Osteoblast (primary cell): ENCODE data around the gene ZNF575. TPM values are rescaled to one million over a fixed set of nuclear protein-coding genes. Genes with fewer than 3 reads are reported as not detected.

ENCODE experiments used
- DNase-seq: peaks from one replicate; pipeline ENCODE4 v3.0.0; 2011; ENCODE audit warnings: low spot score, mixed read lengths; ENCODE audit not compliant: insufficient read length; ENCODE audit errors: missing footprints
- H2AFZ ChIP-seq: 2 replicates; pipeline ENCODE4 v1.6.0; 2011; ENCODE audit warnings: mild to moderate bottlenecking, low read length
- H3K27ac ChIP-seq: 2 replicates; pipeline ENCODE4 v1.5.1; 2011; ENCODE audit warnings: mild to moderate bottlenecking, low read depth, low read length, moderate library complexity
- H3K27me3 ChIP-seq: 2 replicates; pipeline ENCODE4 v1.6.0; 2012; ENCODE audit warnings: mild to moderate bottlenecking, control low read depth, inconsistent platforms, low read length, moderate library complexity; ENCODE audit not compliant: insufficient read depth
- H3K36me3 ChIP-seq: 2 replicates; pipeline ENCODE4 v1.5.1; 2011; ENCODE audit warnings: mild to moderate bottlenecking, low read length, control low read depth, moderate library complexity; ENCODE audit not compliant: insufficient read depth
- H3K4me1 ChIP-seq: 2 replicates; pipeline ENCODE4 v1.5.1; 2011; ENCODE audit warnings: mild to moderate bottlenecking, low read length, control low read depth, moderate library complexity; ENCODE audit not compliant: insufficient read depth
- H3K4me2 ChIP-seq: 2 replicates; pipeline ENCODE4 v1.6.0; 2011; ENCODE audit warnings: mild to moderate bottlenecking, low read length; ENCODE audit not compliant: insufficient read depth
- H3K4me3 ChIP-seq: fragments of 200-600 bp; sonication (generic); 3 replicates; pipeline ENCODE4 v1.5.1; 2012; ENCODE audit warnings: mild to moderate bottlenecking, low read length, inconsistent platforms; ENCODE audit not compliant: insufficient read depth
- H3K79me2 ChIP-seq: 2 replicates; pipeline ENCODE4 v1.6.0; 2012; ENCODE audit warnings: mild to moderate bottlenecking, low read length, control low read depth, inconsistent platforms; ENCODE audit not compliant: insufficient read depth
- H3K9me3 ChIP-seq: 2 replicates; pipeline ENCODE4 v1.5.1; 2011; ENCODE audit warnings: low read depth, low read length, control low read depth
- H4K20me1 ChIP-seq: 2 replicates; pipeline ENCODE4 v1.6.0; 2012; ENCODE audit warnings: mild to moderate bottlenecking, low read length, control low read depth; ENCODE audit not compliant: insufficient read depth
- total RNA-seq: library from RNA; depleted of rRNA; stranded (reverse); fragments of >200 nt; gene quantifications from 2 replicates; pipeline ENCODE4 v1.2.3, GENCODE V29; 2012
- TF ChIP-seq, protein P1 (sequence below): IDR thresholded peaks from 2 replicates; pipeline ENCODE4 v1.5.1; 2011; ENCODE audit warnings: mild to moderate bottlenecking, low read depth, low read length, moderate library complexity; ENCODE audit errors: extremely low read depth

ZNF575 gene
- total RNA-seq, 1 donor, result 0.72 TPM

GRCh38 chr19:43504426-43505185 is 28.4 kb upstream of the ZNF575 start, which contains the start of gene PHLDB3:
Gene PHLDB3, minus strand, starts transcription at chr19:43504746. Its CDS starts 628 bp downstream, at chr19:43504118.
- H3K27ac ChIP-seq, result peak within 1 kb of the TSS; percentile 65
- no peaks in the 10 kb centered on the region for H3K27me3 ChIP-seq
- peak within 1 kb of the TSS; percentile 94 for H3K4me3 ChIP-seq
- peaks cover 16% of the 10 kb centered on the region for H3K4me1 ChIP-seq
- peak within 1 kb of the TSS; percentile 97 for H2AFZ ChIP-seq
- TF ChIP-seq, protein P1, sequence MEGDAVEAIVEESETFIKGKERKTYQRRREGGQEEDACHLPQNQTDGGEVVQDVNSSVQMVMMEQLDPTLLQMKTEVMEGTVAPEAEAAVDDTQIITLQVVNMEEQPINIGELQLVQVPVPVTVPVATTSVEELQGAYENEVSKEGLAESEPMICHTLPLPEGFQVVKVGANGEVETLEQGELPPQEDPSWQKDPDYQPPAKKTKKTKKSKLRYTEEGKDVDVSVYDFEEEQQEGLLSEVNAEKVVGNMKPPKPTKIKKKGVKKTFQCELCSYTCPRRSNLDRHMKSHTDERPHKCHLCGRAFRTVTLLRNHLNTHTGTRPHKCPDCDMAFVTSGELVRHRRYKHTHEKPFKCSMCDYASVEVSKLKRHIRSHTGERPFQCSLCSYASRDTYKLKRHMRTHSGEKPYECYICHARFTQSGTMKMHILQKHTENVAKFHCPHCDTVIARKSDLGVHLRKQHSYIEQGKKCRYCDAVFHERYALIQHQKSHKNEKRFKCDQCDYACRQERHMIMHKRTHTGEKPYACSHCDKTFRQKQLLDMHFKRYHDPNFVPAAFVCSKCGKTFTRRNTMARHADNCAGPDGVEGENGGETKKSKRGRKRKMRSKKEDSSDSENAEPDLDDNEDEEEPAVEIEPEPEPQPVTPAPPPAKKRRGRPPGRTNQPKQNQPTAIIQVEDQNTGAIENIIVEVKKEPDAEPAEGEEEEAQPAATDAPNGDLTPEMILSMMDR, result no peak
- no peaks in the 10 kb centered on the region for H3K9me3 ChIP-seq
- H3K36me3 ChIP-seq, result peaks cover 12% of the 10 kb centered on the region
- H3K79me2 ChIP-seq, result no peaks in the 10 kb centered on the region
- H3K4me2 ChIP-seq, result peak within 1 kb of the TSS; percentile 96
- peak; percentile 87 for DNase-seq
- H4K20me1 ChIP-seq, result no peaks in the 10 kb centered on the region

GRCh38 chr19:43505186-43505456 is 27.9 kb upstream of the ZNF575 start:
- Histone ChIP-seq H3K36me3 (peaks cover 16% of the 10 kb centered on the region), H3K4me3 (peak overlapping the region; percentile 94), H2AFZ (no peak overlapping the region), H3K9me3 (no peaks in the 10 kb centered on the region), H3K4me2 (peak overlapping the region; percentile 96), H4K20me1 (no peaks in the 10 kb centered on the region), H3K4me1 (peaks cover 16% of the 10 kb centered on the region), H3K27me3 (no peaks in the 10 kb centered on the region), H3K27ac (no peak overlapping the region), H3K79me2 (no peaks in the 10 kb centered on the region)
- TF ChIP-seq, protein P1, result no peak
- no peak for DNase-seq

DNA sequence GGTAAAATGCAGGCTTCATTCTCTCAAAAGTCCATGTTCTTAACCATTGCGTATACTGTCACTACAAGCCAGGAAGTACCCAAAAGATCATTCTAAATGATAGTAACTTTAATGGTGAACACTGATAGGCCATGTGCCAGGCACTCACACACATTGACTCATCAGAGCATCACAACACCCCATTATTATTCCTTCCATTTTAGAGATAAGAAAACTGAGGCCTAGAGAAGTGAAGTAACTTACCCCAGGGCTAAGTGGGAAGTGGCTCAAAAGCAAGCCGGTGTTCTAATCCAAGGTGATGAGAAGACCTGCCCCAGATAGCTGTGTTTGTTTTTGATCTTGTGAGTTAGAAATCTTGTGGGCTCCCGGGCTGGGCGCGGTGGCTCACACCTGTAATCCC is 27.0 kb upstream of the ZNF575 start:
- TF ChIP-seq, protein P1, result no peak
- no peak overlapping the region for H3K4me3 ChIP-seq

DNA sequence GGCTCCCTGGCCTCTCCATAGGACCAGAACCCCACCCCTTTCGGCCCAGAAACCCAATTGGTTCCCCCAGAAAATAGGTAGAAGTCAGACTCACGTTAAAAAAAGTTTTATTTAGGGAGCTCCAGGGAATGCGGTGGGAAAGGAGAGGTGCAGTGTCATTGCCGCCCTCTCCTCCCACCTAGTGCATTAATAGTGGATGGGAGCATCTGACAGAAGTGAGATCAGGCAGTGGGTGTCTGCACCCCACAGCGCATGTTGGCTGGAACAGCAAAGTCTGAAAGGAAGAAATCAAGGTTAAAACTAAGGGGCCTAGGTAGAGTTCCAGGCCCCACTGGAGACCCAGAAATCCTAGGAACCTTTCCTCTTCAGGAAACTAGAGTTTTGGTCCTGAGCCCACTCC is 26.4 kb upstream of the ZNF575 start:
- DNase-seq, result peak; percentile 29
- Histone ChIP-seq H3K36me3 (peaks cover 26% of the 10 kb centered on the region), H3K27me3 (no peaks in the 10 kb centered on the region), H3K27ac (no peak overlapping the region), H3K9me3 (no peaks in the 10 kb centered on the region), H3K4me2 (no peak overlapping the region), H4K20me1 (no peaks in the 10 kb centered on the region), H3K4me1 (peaks cover 16% of the 10 kb centered on the region), H3K79me2 (no peaks in the 10 kb centered on the region), H3K4me3 (no peak overlapping the region), H2AFZ (no peak overlapping the region)
- TF ChIP-seq, protein P1, result no peak

More for the DNA sequence above, 27.0 kb upstream of the ZNF575 start:
- Histone ChIP-seq H3K9me3 (no peaks in the 10 kb centered on the region), H3K36me3 (peaks cover 21% of the 10 kb centered on the region), H3K27ac (no peak overlapping the region), H3K27me3 (no peaks in the 10 kb centered on the region), H3K4me2 (no peak overlapping the region), H2AFZ (no peak overlapping the region), H3K4me1 (peaks cover 16% of the 10 kb centered on the region), H3K79me2 (no peaks in the 10 kb centered on the region), H4K20me1 (no peaks in the 10 kb centered on the region)
- peak; percentile 62 for DNase-seq
